ENCODE results near the gene SECISBP2. TPM values are rescaled to one million over a fixed set of nuclear protein-coding genes. Genes with fewer than 3 reads are reported as not detected.

SECISBP2 gene
- total and polyA plus RNA-seq, 2 donors (not counting 1 experiment from before 2014, with no cell fraction given): 23.0 to 33.0 TPM

- Histone ChIP-seq H3K9ac (ENCODE audit: insufficient read depth, low read length) (no peak overlapping the region), H3K27ac (ENCODE audit: insufficient read depth, low read length) (no peak overlapping the region), H3K9me3 (ENCODE audit: control insufficient read depth, insufficient read depth, low read depth, low read length) (no peaks in the 10 kb centered on the region), H3K4me1 (ENCODE audit: control insufficient read depth, extremely low read depth, insufficient read depth, low read length) (no peaks in the 10 kb centered on the region), H3K4me2 (ENCODE audit: extremely low read depth, insufficient read depth, low read length) (no peak overlapping the region), H4K20me1 (ENCODE audit: control insufficient read depth, extremely low read depth, insufficient read depth, low read length) (no peaks in the 10 kb centered on the region), H2AFZ (ENCODE audit: low read length) (no peak overlapping the region), H3K27me3 (ENCODE audit: control insufficient read depth, insufficient read depth, low read length) (no peaks in the 10 kb centered on the region), H3K79me2 (ENCODE audit: control insufficient read depth, insufficient read depth, low read length) (no peaks in the 10 kb centered on the region), H3K4me3 (replicated peaks in 1 of 4; ENCODE audit: control extremely low read depth in 1 of 4, insufficient read depth in 1 of 4, low read depth in 3 of 4, low read length in 4 of 4) (no peak overlapping the region), H3K36me3 (ENCODE audit: control insufficient read depth, insufficient read depth, low read length) (no peaks in the 10 kb centered on the region)
- TF ChIP-seq EZH2 (IDR thresholded peaks at IDR 0.05; ENCODE audit: low read length, missing control alignments): no peak
- TF ChIP-seq, protein P1, sequence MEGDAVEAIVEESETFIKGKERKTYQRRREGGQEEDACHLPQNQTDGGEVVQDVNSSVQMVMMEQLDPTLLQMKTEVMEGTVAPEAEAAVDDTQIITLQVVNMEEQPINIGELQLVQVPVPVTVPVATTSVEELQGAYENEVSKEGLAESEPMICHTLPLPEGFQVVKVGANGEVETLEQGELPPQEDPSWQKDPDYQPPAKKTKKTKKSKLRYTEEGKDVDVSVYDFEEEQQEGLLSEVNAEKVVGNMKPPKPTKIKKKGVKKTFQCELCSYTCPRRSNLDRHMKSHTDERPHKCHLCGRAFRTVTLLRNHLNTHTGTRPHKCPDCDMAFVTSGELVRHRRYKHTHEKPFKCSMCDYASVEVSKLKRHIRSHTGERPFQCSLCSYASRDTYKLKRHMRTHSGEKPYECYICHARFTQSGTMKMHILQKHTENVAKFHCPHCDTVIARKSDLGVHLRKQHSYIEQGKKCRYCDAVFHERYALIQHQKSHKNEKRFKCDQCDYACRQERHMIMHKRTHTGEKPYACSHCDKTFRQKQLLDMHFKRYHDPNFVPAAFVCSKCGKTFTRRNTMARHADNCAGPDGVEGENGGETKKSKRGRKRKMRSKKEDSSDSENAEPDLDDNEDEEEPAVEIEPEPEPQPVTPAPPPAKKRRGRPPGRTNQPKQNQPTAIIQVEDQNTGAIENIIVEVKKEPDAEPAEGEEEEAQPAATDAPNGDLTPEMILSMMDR (conservative IDR thresholded peaks at IDR 0.05 in 1 of 2, IDR thresholded peaks at IDR 0.05 in 1 of 2; ENCODE audit: low read depth in 1 of 2, low read length in 2 of 2): no peak
- DNase-seq (ENCODE audit: low read depth in 2 of 2): peak in 1 of 2 donors; percentile 94
These were observed 70.0 kb downstream of the SECISBP2 start for GRCh38 chr9:89388084-89388867.

- H3K79me2 ChIP-seq (ENCODE audit: control insufficient read depth, insufficient read depth, low read length): no peaks in the 10 kb centered on the region
- no peak overlapping the region for H3K9ac ChIP-seq (ENCODE audit: insufficient read depth, low read length)
- H3K4me2 ChIP-seq (ENCODE audit: extremely low read depth, insufficient read depth, low read length): no peak overlapping the region
- H3K27ac ChIP-seq (ENCODE audit: insufficient read depth, low read length): no peak overlapping the region
- no peaks in the 10 kb centered on the region for H4K20me1 ChIP-seq (ENCODE audit: control insufficient read depth, extremely low read depth, insufficient read depth, low read length)
- H3K4me1 ChIP-seq (ENCODE audit: control insufficient read depth, extremely low read depth, insufficient read depth, low read length): no peaks in the 10 kb centered on the region
- H3K27me3 ChIP-seq (ENCODE audit: control insufficient read depth, insufficient read depth, low read length): no peaks in the 10 kb centered on the region
- H3K36me3 ChIP-seq (ENCODE audit: control insufficient read depth, insufficient read depth, low read length): no peaks in the 10 kb centered on the region
- H3K4me3 ChIP-seq (replicated peaks in 1 of 4; ENCODE audit: control extremely low read depth in 1 of 4, insufficient read depth in 1 of 4, low read depth in 3 of 4, low read length in 4 of 4): no peak overlapping the region
- TF ChIP-seq, protein P1 (conservative IDR thresholded peaks at IDR 0.05 in 1 of 2, IDR thresholded peaks at IDR 0.05 in 1 of 2; ENCODE audit: low read depth in 1 of 2, low read length in 2 of 2): no peak
- no peak for TF ChIP-seq EZH2 (IDR thresholded peaks at IDR 0.05; ENCODE audit: low read length, missing control alignments)
- no peak for DNase-seq (ENCODE audit: low read depth in 2 of 2)
- no peaks in the 10 kb centered on the region for H3K9me3 ChIP-seq (ENCODE audit: control insufficient read depth, insufficient read depth, low read depth, low read length)
- no peak overlapping the region for H2AFZ ChIP-seq (ENCODE audit: low read length)
These were observed 70.5 kb downstream of the SECISBP2 start for GRCh38 chr9:89388868-89389177.

DNA sequence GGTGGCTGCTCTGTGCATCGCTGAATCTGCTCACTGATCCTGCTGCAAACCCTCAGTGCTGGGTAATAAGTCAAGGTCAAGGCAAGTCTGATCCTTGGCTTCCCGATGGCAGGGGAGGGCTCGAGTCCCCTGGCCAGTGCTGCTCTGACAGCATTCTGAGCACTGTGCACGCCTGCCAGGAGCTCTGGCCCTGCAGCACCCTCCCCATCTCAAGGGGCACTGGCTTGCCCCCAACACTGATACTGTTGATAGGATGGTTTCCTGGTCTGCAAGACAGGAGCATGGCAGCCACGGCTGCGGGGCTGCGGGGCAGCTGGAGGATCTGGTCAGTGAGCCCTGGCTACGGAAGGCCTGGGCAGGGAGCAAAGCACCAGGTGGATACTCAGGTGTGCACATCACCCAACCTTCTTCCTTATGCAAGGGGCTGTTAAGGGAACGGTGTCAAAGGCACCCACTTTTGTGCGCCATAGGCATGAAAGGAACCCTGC is 71.8 kb downstream of the SECISBP2 start:
- H3K79me2 ChIP-seq (ENCODE audit: control insufficient read depth, insufficient read depth, low read length): no peaks in the 10 kb centered on the region
- no peaks in the 10 kb centered on the region for H3K27me3 ChIP-seq (ENCODE audit: control insufficient read depth, insufficient read depth, low read length)
- H3K36me3 ChIP-seq (ENCODE audit: control insufficient read depth, insufficient read depth, low read length): no peaks in the 10 kb centered on the region
- no peaks in the 10 kb centered on the region for H3K4me1 ChIP-seq (ENCODE audit: control insufficient read depth, extremely low read depth, insufficient read depth, low read length)
- DNase-seq (ENCODE audit: low read depth in 2 of 2): no peak
- no peak for TF ChIP-seq EZH2 (IDR thresholded peaks at IDR 0.05; ENCODE audit: low read length, missing control alignments)
- TF ChIP-seq, protein P1 (conservative IDR thresholded peaks at IDR 0.05 in 1 of 2, IDR thresholded peaks at IDR 0.05 in 1 of 2; ENCODE audit: low read depth in 1 of 2, low read length in 2 of 2): no peak
- no peak overlapping the region for H3K4me2 ChIP-seq (ENCODE audit: extremely low read depth, insufficient read depth, low read length)
- H3K4me3 ChIP-seq (replicated peaks in 1 of 4; ENCODE audit: control extremely low read depth in 1 of 4, insufficient read depth in 1 of 4, low read depth in 3 of 4, low read length in 4 of 4): no peak overlapping the region
- no peaks in the 10 kb centered on the region for H3K9me3 ChIP-seq (ENCODE audit: control insufficient read depth, insufficient read depth, low read depth, low read length)
- H2AFZ ChIP-seq (ENCODE audit: low read length): no peak overlapping the region
- no peak overlapping the region for H3K9ac ChIP-seq (ENCODE audit: insufficient read depth, low read length)
- no peak overlapping the region for H3K27ac ChIP-seq (ENCODE audit: insufficient read depth, low read length)
- H4K20me1 ChIP-seq (ENCODE audit: control insufficient read depth, extremely low read depth, insufficient read depth, low read length): no peaks in the 10 kb centered on the region

Measured in fibroblast of lung (primary cell).